H1 (cell line): ENCODE results near the gene ZFAND3. TPM values are rescaled to one million over a fixed set of nuclear protein-coding genes. Genes with fewer than 3 reads are reported as not detected.
A peak's percentile ranks its signal among the peaks of the same experiment; 100 is the strongest.

Experiments
- CTCF ChIA-PET: fragments of 300-600 bp; sonication (Branson Sonifier 250); formaldehyde crosslinking; loops from one replicate; lab custom pipeline; 2021; ENCODE audit not compliant: partially characterized antibody; lab: Charles Lee
- POLR2A ChIA-PET: fragments of 300-600 bp; sonication (Branson Sonifier 250); formaldehyde crosslinking; loops from one replicate; lab custom pipeline; 2021; ENCODE audit warnings: inconsistent platforms; ENCODE audit not compliant: partially characterized antibody; lab: Charles Lee
- DNase-seq, 2 experiments: peaks; one replicate each; pipeline versions ENCODE4 v3.0.0 to v3.0.0-alpha.2; 2010 to 2022; ENCODE audit warnings: low spot score in 2 of 2, low read depth in 1 of 2, mixed read lengths in 1 of 2
- FAIRE-seq: peaks from 2 replicates; lab custom pipeline; 2011; peaks lifted over from hg19 to GRCh38; lab: Jason Lieb, UNC
- H2AFZ ChIP-seq: 2 replicates; pipeline ENCODE4 v1.8.1; 2012; ENCODE audit warnings: low read length, inconsistent platforms
- H2AK5ac ChIP-seq: 2 replicates; pipeline ENCODE4 v1.6.1; 2013; ENCODE audit warnings: low read depth, low read length
- H2BK120ac ChIP-seq: replicated peaks from 2 replicates; pipeline ENCODE3; 2013; ENCODE audit warnings: low read depth, low read length, inconsistent platforms
- H2BK12ac ChIP-seq: 2 replicates; pipeline ENCODE4 v1.6.1; 2013; ENCODE audit warnings: low read depth, low read length
- H2BK15ac ChIP-seq: 2 replicates; pipeline ENCODE4 v1.6.1; 2013; ENCODE audit warnings: low read length
- H2BK20ac ChIP-seq: 2 replicates; pipeline ENCODE4 v1.6.1; 2013; ENCODE audit warnings: low read length
- H2BK5ac ChIP-seq: 2 replicates; pipeline ENCODE4 v1.6.1; 2013; ENCODE audit warnings: low read depth, low read length
- H3K14ac ChIP-seq: 2 replicates; pipeline ENCODE4 v1.6.1; 2013; ENCODE audit warnings: inconsistent platforms; ENCODE audit not compliant: insufficient read length
- H3K18ac ChIP-seq: 2 replicates; pipeline ENCODE4 v1.6.1; 2013; ENCODE audit warnings: low read length; ENCODE audit errors: extremely low read depth
- H3K23ac ChIP-seq: 2 replicates; pipeline ENCODE4 v1.6.1; 2013; ENCODE audit warnings: inconsistent platforms; ENCODE audit not compliant: insufficient read length
- H3K23me2 ChIP-seq: 2 replicates; pipeline ENCODE4 v1.6.1; 2013; ENCODE audit warnings: low read depth, low read length
- H3K27ac ChIP-seq: 2 replicates; pipeline ENCODE4 v1.6.1; 2011; ENCODE audit warnings: low read depth, low read length, inconsistent platforms
- H3K27me3 ChIP-seq, 4 experiments: replicated peaks in 1 of 4; 1 replicate in 1 of 4; 2 replicates in 3 of 4; pipeline versions ENCODE4 v1.6.1 to v1.8.1; 2011 to 2013; ENCODE audit warnings: low read length in 3 of 4, mild to moderate bottlenecking in 3 of 4, inconsistent platforms in 2 of 4, mixed read lengths in 2 of 4, moderate library complexity in 1 of 4; ENCODE audit not compliant: control insufficient read depth in 3 of 4, insufficient read depth in 3 of 4; ENCODE audit errors: extremely low read depth in 1 of 4
- H3K36me3 ChIP-seq, 4 experiments: 2 replicates each; pipeline versions ENCODE4 v1.6.1 to v1.8.1; 2011 to 2013; ENCODE audit warnings: mild to moderate bottlenecking in 4 of 4, low read length in 3 of 4, moderate library complexity in 2 of 4, control low read depth in 1 of 4, inconsistent platforms in 1 of 4; ENCODE audit not compliant: insufficient read depth in 4 of 4, control insufficient read depth in 2 of 4
- H3K4ac ChIP-seq: replicated peaks from 2 replicates; pipeline ENCODE3; 2013; ENCODE audit warnings: low read length, low read depth, mixed read lengths, inconsistent platforms; ENCODE audit not compliant: insufficient read length
- H3K4me1 ChIP-seq, 4 experiments: replicated peaks in 1 of 4; 1 replicate in 1 of 4; 2 replicates in 3 of 4; pipeline versions ENCODE4 v1.6.1 to v1.8.1; 2011 to 2013; ENCODE audit warnings: low read length in 3 of 4, inconsistent platforms in 2 of 4, mixed read lengths in 1 of 4; ENCODE audit not compliant: insufficient read depth in 4 of 4, control insufficient read depth in 3 of 4
- H3K4me2 ChIP-seq, 2 experiments: 2 replicates each; pipeline versions ENCODE4 v1.6.1 to v1.8.1; 2011 to 2013; ENCODE audit warnings: low read depth in 2 of 2, low read length in 2 of 2, control low read depth in 1 of 2, inconsistent platforms in 1 of 2, mild to moderate bottlenecking in 1 of 2; ENCODE audit not compliant: insufficient read depth in 1 of 2
- H3K4me3 ChIP-seq, 4 experiments: fragments of 200-600, 300-600 bp in 1 of 4; sonication (generic), shearing (Covaris generic), sonication (Bioruptor Twin) in 1 of 4; 2 replicates each; pipeline versions ENCODE4 v1.5.1 to v1.8.1; 2011 to 2016; ENCODE audit warnings: low read length in 4 of 4, low read depth in 3 of 4, control low read depth in 2 of 4, inconsistent platforms in 2 of 4, mild to moderate bottlenecking in 2 of 4, mixed read lengths in 1 of 4, moderate library complexity in 1 of 4; ENCODE audit not compliant: insufficient read depth in 2 of 4; ENCODE audit errors: extremely low read depth in 1 of 4
- H3K56ac ChIP-seq: replicated peaks from 2 replicates; pipeline ENCODE3; 2013; ENCODE audit warnings: low read depth, mild to moderate bottlenecking, mixed read lengths, low read length, inconsistent platforms; ENCODE audit not compliant: insufficient read length
- H3K79me1 ChIP-seq: 2 replicates; pipeline ENCODE4 v1.6.1; 2013; ENCODE audit warnings: low read depth, low read length, control low read depth
- H3K79me2 ChIP-seq, 2 experiments: 2 replicates each; pipeline versions ENCODE4 v1.6.1 to v1.8.1; 2012 to 2013; ENCODE audit warnings: low read length in 2 of 2, mild to moderate bottlenecking in 2 of 2, inconsistent platforms in 1 of 2; ENCODE audit not compliant: insufficient read depth in 2 of 2, control insufficient read depth in 1 of 2
- H3K9ac ChIP-seq, 4 experiments: replicated peaks in 1 of 4; 1 replicate in 1 of 4; 2 replicates in 3 of 4; pipeline versions ENCODE4 v1.6.1 to v1.8.1; 2011 to 2013; ENCODE audit warnings: low read depth in 3 of 4, low read length in 3 of 4, control low read depth in 2 of 4, mild to moderate bottlenecking in 2 of 4, moderate library complexity in 2 of 4, inconsistent platforms in 1 of 4; ENCODE audit errors: extremely low read depth in 1 of 4
- H3K9me3 ChIP-seq, 2 experiments: 2 replicates each; pipeline versions ENCODE4 v1.6.1 to v1.8.1; 2012 to 2013; ENCODE audit warnings: mild to moderate bottlenecking in 2 of 2, moderate library complexity in 2 of 2, control low read depth in 1 of 2, inconsistent platforms in 1 of 2, low read depth in 1 of 2, low read length in 1 of 2, mixed read lengths in 1 of 2; ENCODE audit not compliant: insufficient read depth in 2 of 2
- H4K20me1 ChIP-seq, 2 experiments: replicated peaks in 1 of 2; 2 replicates each; pipeline versions ENCODE3 to v1.8.1; 2011 to 2013; ENCODE audit warnings: inconsistent platforms in 2 of 2, low read length in 2 of 2, mild to moderate bottlenecking in 1 of 2; ENCODE audit not compliant: insufficient read depth in 2 of 2, control insufficient read depth in 1 of 2
- H4K5ac ChIP-seq: 2 replicates; pipeline ENCODE4 v1.6.1; 2013; ENCODE audit warnings: low read length, low read depth, mixed read lengths, inconsistent platforms; ENCODE audit not compliant: insufficient read length
- H4K8ac ChIP-seq: 2 replicates; pipeline ENCODE4 v1.8.0; 2013; ENCODE audit warnings: mild to moderate bottlenecking, moderate library complexity, low read length, inconsistent platforms; ENCODE audit not compliant: insufficient read depth; ENCODE audit errors: extremely low read depth
- H4K91ac ChIP-seq: replicated peaks from 2 replicates; pipeline ENCODE3; 2013; ENCODE audit warnings: low read length, mixed read lengths, inconsistent platforms; ENCODE audit not compliant: insufficient read length
- BRCA1 ChIP-seq: IDR thresholded peaks from 2 replicates; pipeline ENCODE4 v1.6.1; 2012; ENCODE audit warnings: low read depth, low read length, improper control_type of control experiment
- CTCF ChIP-seq, 3 experiments: IDR thresholded peaks; 1 replicate in 2 of 3; 2 replicates in 1 of 3; pipeline versions ENCODE4 v1.5.1 to v1.6.1; 2011; ENCODE audit warnings: low read length in 3 of 3, mild to moderate bottlenecking in 3 of 3, inconsistent platforms in 2 of 3, low read depth in 1 of 3, moderate library complexity in 1 of 3; ENCODE audit not compliant: insufficient read depth in 1 of 3; ENCODE audit errors: control extremely low read depth in 1 of 3
- RAD21 ChIP-seq, 2 experiments: IDR thresholded peaks in 1 of 2; conservative IDR thresholded peaks in 1 of 2; 2 replicates each; pipeline ENCODE4 v1.6.1; 2011; ENCODE audit warnings: low read depth in 2 of 2, low read length in 2 of 2, improper control_type of control experiment in 1 of 2, inconsistent platforms in 1 of 2, mild to moderate bottlenecking in 1 of 2, moderate library complexity in 1 of 2
- WGBS, 2 experiments: shearing (Covaris generic) in 1 of 2; methylation state at CpG; one replicate each; pipeline versions ENCODE4 v1.1.6 to v1.1.7; 2013 to 2015; ENCODE audit warnings: low lambda C conversion rate in 2 of 2, mixed read lengths in 2 of 2, inconsistent platforms in 1 of 2, low coverage in 1 of 2, missing lambda C conversion rate in 1 of 2; ENCODE audit not compliant: insufficient replicate concordance in 2 of 2, insufficient coverage in 1 of 2, insufficient read length in 1 of 2; ENCODE audit errors: extremely low coverage in 1 of 2, missing lambda C conversion rate in 1 of 2; 5-methylcytosine and 5-hydroxymethylcytosine counted together
- polyA plus RNA-seq, 7 experiments: library from polyadenylated mRNA; depleted of rRNA in 3 of 7; stranded (reverse) in 5 of 7; unstranded in 2 of 7; fragments of >200 nt in 5 of 7; fragments of 200-250 nt in 2 of 7; gene quantifications; 1 replicate in 5 of 7; 2 replicates in 1 of 7; 4 replicates in 1 of 7; pipeline versions ENCODE4 v1.2.1 to v1.2.3, GENCODE V29; 2011 to 2013; ENCODE audit warnings: missing spikeins in 2 of 7, mixed read lengths in 2 of 7
- total RNA-seq: library from RNA; stranded (reverse); fragmentation: NEBNext Ultra II Directional; extraction: Animal tissue kit (Norgen Biotek cat#: 25700); gene quantifications from 2 replicates; pipeline ENCODE4 v1.2.1, GENCODE V29; 2021

The ZFAND3 gene
- total and polyA plus RNA-seq, 2 of the 8 experiments (the other 6 are each of a cell fraction or from before 2014, with no cell fraction given): 13.0 to 51.3 TPM

- Histone ChIP-seq H3K23ac (no peak overlapping the region), H2AK5ac (no peak overlapping the region), H2BK120ac (no peak overlapping the region), H3K79me2 (peaks cover 0 to 29% of the 10 kb centered on the region in 2 experiments; a peak in 2 of 4 replicates), H3K79me1 (no peaks in the 10 kb centered on the region), H2BK15ac (no peak overlapping the region), H2AFZ (no peak overlapping the region), H3K23me2 (no peaks in the 10 kb centered on the region), H3K56ac (no peak overlapping the region), H4K20me1 (peaks cover 0 to 3% of the 10 kb centered on the region in 2 experiments), H3K9me3 (no peaks in the 10 kb centered on the region), H4K8ac (no peak overlapping the region), H2BK20ac (no peak overlapping the region), H2BK12ac (no peak overlapping the region), H3K36me3 (no peaks in the 10 kb centered on the region), H3K4me2 (no peak overlapping the region), H4K5ac (no peak overlapping the region), H3K9ac (no peak overlapping the region), H3K27ac (no peak overlapping the region), H3K4me1 (no peaks in the 10 kb centered on the region), H3K4ac (no peak overlapping the region), H2BK5ac (no peak overlapping the region), H3K27me3 (no peaks in the 10 kb centered on the region), H3K14ac (no peak overlapping the region), H4K91ac (no peak overlapping the region), H3K18ac (no peak overlapping the region), H3K4me3 (no peak overlapping the region)
- 87% methylated on average over 2 of the region's 2 CpGs; no CpG with 5 or more reads in 1 of the 2 experiments for WGBS, 2 experiments
- no peak for FAIRE-seq
- peak in 2 of 3 experiments; percentile 8 to 9; a peak in 3 of 4 replicates for TF ChIP-seq CTCF (IDR thresholded peaks at IDR 0.05; ENCODE audit: control extremely low read depth in 1 of 3, insufficient read depth in 1 of 3, low read depth in 1 of 3, low read length in 3 of 3)
- TF ChIP-seq RAD21 (IDR thresholded peaks at IDR 0.05 in 1 of 2, conservative IDR thresholded peaks at IDR 0.05 in 1 of 2; ENCODE audit: low read depth in 2 of 2, low read length in 2 of 2): peak; percentile 17 to 27
- TF ChIP-seq BRCA1: no peak
- POLR2A ChIA-PET: no interaction called here
- CTCF ChIA-PET: interaction anchor here (1.0 kb wide), 1 partner anchor 72 kb away, joined by 3 read pairs; no protein-coding TSS in a partner anchor
- DNase-seq: no peak
Observed at GRCh38 chr6:38018755-38019165, 199.2 kb downstream of the ZFAND3 start.
